WTC11 (cell line): Measurements from ENCODE around the gene SLC7A4. TPM values are rescaled to one million over a fixed set of nuclear protein-coding genes. Genes with fewer than 3 reads are reported as not detected.

ENCODE experiments used
- ATAC-seq: fragments of 200-7000 bp; cut with Tn5 transposase; 2 replicates; pipeline ENCODE4 v1.10.0; 2021; ENCODE audit warnings: mild to moderate bottlenecking, moderate library complexity
- CTCF ChIA-PET: fragments of 300-600 bp; sonication (Branson Sonifier 250); formaldehyde crosslinking; loops from one replicate; lab custom pipeline; 2021; ENCODE audit warnings: antibody characterized with exemption; lab: Charles Lee
- POLR2A ChIA-PET: fragments of 350-600 bp; sonication (Branson Sonifier 250); formaldehyde crosslinking; loops from one replicate; lab custom pipeline; 2021; ENCODE audit warnings: antibody characterized with exemption; lab: Charles Lee
- DNase-seq: peaks from one replicate; pipeline ENCODE4 v3.0.0; 2021; ENCODE audit warnings: low spot score
- H3K27ac Mint-ChIP-seq: 2 replicates; pipeline ENCODE4 v1.8.0; 2021; ENCODE audit warnings: mixed read lengths
- H3K27me3 Mint-ChIP-seq: 2 replicates; pipeline ENCODE4 v1.8.0; 2021; ENCODE audit warnings: low read depth, mild to moderate bottlenecking, moderate library complexity, mixed read lengths
- H3K36me3 Mint-ChIP-seq: 2 replicates; pipeline ENCODE4 v1.8.0; 2021; ENCODE audit warnings: mixed read lengths
- H3K4me1 Mint-ChIP-seq: 2 replicates; pipeline ENCODE4 v1.8.0; 2022; ENCODE audit warnings: mixed read lengths
- H3K4me3 Mint-ChIP-seq: 2 replicates; pipeline ENCODE4 v1.8.0; 2021; ENCODE audit warnings: mild to moderate bottlenecking, moderate library complexity, mixed read lengths
- H3K9me3 Mint-ChIP-seq: 2 replicates; pipeline ENCODE4 v1.8.0; 2021; ENCODE audit warnings: mixed read lengths
- E2F5 ChIP-seq: sonication (generic); formaldehyde crosslinking; IDR thresholded peaks from 2 replicates; pipeline ENCODE4 v1.8.1; 2022; ENCODE audit warnings: mild to moderate bottlenecking, moderate library complexity, missing genetic modification reagents
- HMGA2 ChIP-seq: fragments of 250-450 bp; sonication (Bioruptor Pico); IDR thresholded peaks from 2 replicates; pipeline ENCODE4 v1.4.0; 2021; ENCODE audit warnings: mild to moderate bottlenecking, moderate library complexity
- JUN ChIP-seq: sonication (generic); formaldehyde crosslinking; IDR thresholded peaks from 2 replicates; pipeline ENCODE4 v1.8.0; 2023; ENCODE audit warnings: mild to moderate bottlenecking, missing genetic modification reagents
- MAX ChIP-seq: sonication (generic); formaldehyde crosslinking; IDR thresholded peaks from 2 replicates; pipeline ENCODE4 v1.8.0; 2022; ENCODE audit warnings: mild to moderate bottlenecking, missing genetic modification reagents
- NFYB ChIP-seq: sonication (generic); formaldehyde crosslinking; conservative IDR thresholded peaks from 2 replicates; pipeline ENCODE4 v1.8.0; 2022; ENCODE audit warnings: low read depth, missing genetic modification reagents
- PRRX2 ChIP-seq: fragments of 250-450 bp; sonication (Bioruptor Pico); IDR thresholded peaks from 2 replicates; pipeline ENCODE4 v1.8.0; 2021; ENCODE audit warnings: mild to moderate bottlenecking
- STAT6 ChIP-seq: sonication (generic); formaldehyde crosslinking; conservative IDR thresholded peaks from 2 replicates; pipeline ENCODE4 v1.8.1; 2023; ENCODE audit warnings: mild to moderate bottlenecking, low read depth, missing genetic modification reagents, moderate library complexity
- TEAD1 ChIP-seq: sonication (generic); formaldehyde crosslinking; IDR thresholded peaks from 2 replicates; pipeline ENCODE4 v1.8.0; 2022; ENCODE audit warnings: mild to moderate bottlenecking, missing genetic modification reagents
- TP53 ChIP-seq: sonication (generic); formaldehyde crosslinking; IDR thresholded peaks from 2 replicates; pipeline ENCODE4 v1.8.1; 2023; ENCODE audit warnings: mild to moderate bottlenecking, missing genetic modification reagents
- ZNF425 ChIP-seq: fragments of 250-450 bp; sonication (Bioruptor Pico); conservative IDR thresholded peaks from 2 replicates; pipeline ENCODE4 v1.9.0; 2021; ENCODE audit warnings: mild to moderate bottlenecking
- total RNA-seq: library from RNA; stranded (reverse); gene quantifications from 3 replicates; pipeline ENCODE4 v1.2.3, GENCODE V29; 2021
- TF ChIP-seq, protein P1 (sequence below): sonication (generic); formaldehyde crosslinking; IDR thresholded peaks from 2 replicates; pipeline ENCODE4 v1.8.0; 2022; ENCODE audit warnings: missing genetic modification reagents
- TF ChIP-seq, protein P2 (sequence below): sonication (generic); formaldehyde crosslinking; IDR thresholded peaks from 2 replicates; pipeline ENCODE4 v1.8.1; 2022; ENCODE audit warnings: mild to moderate bottlenecking, missing genetic modification reagents, moderate library complexity, borderline replicate concordance
- TF ChIP-seq, protein P3 (sequence below): sonication (generic); formaldehyde crosslinking; conservative IDR thresholded peaks from 2 replicates; pipeline ENCODE4 v1.8.1; 2022; ENCODE audit warnings: mild to moderate bottlenecking, missing genetic modification reagents
- TF ChIP-seq, protein P4 (sequence below): sonication (generic); formaldehyde crosslinking; IDR thresholded peaks from 2 replicates; pipeline ENCODE4 v1.8.1; 2022; ENCODE audit warnings: missing genetic modification reagents, borderline replicate concordance
- TF ChIP-seq, protein P5 (sequence below): fragments of 200-600 bp; IDR thresholded peaks from 2 replicates; pipeline ENCODE4 v1.8.0; 2022; ENCODE audit warnings: antibody characterized with exemption
- TF ChIP-seq, protein P6 (sequence below): sonication (generic); formaldehyde crosslinking; IDR thresholded peaks from 2 replicates; pipeline ENCODE4 v1.8.1; 2023; ENCODE audit warnings: mild to moderate bottlenecking, missing genetic modification reagents, moderate library complexity

The SLC7A4 gene
- total RNA-seq, 1 experiment from 2014 or later, result 0.37 TPM

DNA sequence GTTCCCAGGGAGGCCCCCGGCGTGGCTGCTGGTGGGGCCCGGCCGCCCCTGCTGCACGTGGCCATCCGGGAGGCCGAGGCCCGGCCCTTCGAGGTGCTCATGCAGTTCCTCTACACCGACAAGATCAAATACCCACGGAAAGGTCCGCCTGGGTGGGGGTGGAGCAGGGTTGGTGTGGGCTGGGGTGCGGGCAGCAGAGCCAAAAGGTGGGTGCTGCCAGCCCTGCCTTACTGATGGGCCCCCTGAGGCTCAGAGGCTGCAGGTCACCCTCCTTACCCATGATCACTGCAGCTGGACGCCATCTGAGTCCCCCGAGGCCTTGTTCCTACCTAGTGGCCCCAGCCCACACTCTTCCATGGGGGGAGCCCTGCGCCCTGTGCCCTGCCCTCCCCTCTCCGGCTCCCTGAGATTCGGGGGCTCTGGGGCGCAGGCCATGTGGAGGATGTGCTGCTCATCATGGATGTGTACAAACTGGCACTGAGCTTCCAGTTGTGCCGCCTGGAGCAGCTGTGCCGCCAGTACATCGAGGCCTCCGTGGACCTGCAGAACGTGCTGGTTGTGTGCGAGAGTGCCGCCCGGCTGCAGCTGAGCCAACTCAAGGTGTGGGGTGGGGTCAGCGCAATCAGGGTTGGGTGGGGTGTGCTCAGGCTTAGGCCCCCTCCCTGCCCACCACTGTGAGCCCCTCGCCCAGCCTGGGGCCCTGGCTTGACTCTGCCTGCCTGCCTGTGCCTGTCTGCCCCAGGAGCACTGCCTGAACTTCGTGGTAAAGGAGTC lies 38.0 kb downstream of the SLC7A4 start:
- Mint-ChIP-seq H3K9me3 (no peaks in the 10 kb centered on the region), H3K4me1 (no peaks in the 10 kb centered on the region), H3K4me3 (no peak overlapping the region), H3K36me3 (no peaks in the 10 kb centered on the region), H3K27me3 (no peaks in the 10 kb centered on the region), H3K27ac (no peak overlapping the region)
- no peak for DNase-seq
- POLR2A ChIA-PET, result no interaction called here
- ATAC-seq, result no peak
- TF ChIP-seq HMGA2 (no peak), PRRX2 (CRISPR knock-in tag) (no peak), STAT6 (CRISPR knock-in tag) (no peak), ZNF425 (no peak), NFYB (CRISPR knock-in tag) (no peak), MAX (CRISPR knock-in tag) (no peak), TP53 (CRISPR knock-in tag) (no peak), E2F5 (CRISPR knock-in tag) (no peak), TEAD1 (CRISPR knock-in tag) (no peak), JUN (CRISPR knock-in tag) (no peak)
- TF ChIP-seq, protein P1, sequence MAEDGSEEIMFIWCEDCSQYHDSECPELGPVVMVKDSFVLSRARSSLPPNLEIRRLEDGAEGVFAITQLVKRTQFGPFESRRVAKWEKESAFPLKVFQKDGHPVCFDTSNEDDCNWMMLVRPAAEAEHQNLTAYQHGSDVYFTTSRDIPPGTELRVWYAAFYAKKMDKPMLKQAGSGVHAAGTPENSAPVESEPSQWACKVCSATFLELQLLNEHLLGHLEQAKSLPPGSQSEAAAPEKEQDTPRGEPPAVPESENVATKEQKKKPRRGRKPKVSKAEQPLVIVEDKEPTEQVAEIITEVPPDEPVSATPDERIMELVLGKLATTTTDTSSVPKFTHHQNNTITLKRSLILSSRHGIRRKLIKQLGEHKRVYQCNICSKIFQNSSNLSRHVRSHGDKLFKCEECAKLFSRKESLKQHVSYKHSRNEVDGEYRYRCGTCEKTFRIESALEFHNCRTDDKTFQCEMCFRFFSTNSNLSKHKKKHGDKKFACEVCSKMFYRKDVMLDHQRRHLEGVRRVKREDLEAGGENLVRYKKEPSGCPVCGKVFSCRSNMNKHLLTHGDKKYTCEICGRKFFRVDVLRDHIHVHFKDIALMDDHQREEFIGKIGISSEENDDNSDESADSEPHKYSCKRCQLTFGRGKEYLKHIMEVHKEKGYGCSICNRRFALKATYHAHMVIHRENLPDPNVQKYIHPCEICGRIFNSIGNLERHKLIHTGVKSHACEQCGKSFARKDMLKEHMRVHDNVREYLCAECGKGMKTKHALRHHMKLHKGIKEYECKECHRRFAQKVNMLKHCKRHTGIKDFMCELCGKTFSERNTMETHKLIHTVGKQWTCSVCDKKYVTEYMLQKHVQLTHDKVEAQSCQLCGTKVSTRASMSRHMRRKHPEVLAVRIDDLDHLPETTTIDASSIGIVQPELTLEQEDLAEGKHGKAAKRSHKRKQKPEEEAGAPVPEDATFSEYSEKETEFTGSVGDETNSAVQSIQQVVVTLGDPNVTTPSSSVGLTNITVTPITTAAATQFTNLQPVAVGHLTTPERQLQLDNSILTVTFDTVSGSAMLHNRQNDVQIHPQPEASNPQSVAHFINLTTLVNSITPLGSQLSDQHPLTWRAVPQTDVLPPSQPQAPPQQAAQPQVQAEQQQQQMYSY (CRISPR knock-in tag), result no peak
- TF ChIP-seq, protein P2, sequence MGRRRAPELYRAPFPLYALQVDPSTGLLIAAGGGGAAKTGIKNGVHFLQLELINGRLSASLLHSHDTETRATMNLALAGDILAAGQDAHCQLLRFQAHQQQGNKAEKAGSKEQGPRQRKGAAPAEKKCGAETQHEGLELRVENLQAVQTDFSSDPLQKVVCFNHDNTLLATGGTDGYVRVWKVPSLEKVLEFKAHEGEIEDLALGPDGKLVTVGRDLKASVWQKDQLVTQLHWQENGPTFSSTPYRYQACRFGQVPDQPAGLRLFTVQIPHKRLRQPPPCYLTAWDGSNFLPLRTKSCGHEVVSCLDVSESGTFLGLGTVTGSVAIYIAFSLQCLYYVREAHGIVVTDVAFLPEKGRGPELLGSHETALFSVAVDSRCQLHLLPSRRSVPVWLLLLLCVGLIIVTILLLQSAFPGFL (CRISPR knock-in tag), result no peak
- TF ChIP-seq, protein P3, sequence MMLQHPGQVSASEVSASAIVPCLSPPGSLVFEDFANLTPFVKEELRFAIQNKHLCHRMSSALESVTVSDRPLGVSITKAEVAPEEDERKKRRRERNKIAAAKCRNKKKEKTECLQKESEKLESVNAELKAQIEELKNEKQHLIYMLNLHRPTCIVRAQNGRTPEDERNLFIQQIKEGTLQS (CRISPR knock-in tag), result no peak
- TF ChIP-seq, protein P4, sequence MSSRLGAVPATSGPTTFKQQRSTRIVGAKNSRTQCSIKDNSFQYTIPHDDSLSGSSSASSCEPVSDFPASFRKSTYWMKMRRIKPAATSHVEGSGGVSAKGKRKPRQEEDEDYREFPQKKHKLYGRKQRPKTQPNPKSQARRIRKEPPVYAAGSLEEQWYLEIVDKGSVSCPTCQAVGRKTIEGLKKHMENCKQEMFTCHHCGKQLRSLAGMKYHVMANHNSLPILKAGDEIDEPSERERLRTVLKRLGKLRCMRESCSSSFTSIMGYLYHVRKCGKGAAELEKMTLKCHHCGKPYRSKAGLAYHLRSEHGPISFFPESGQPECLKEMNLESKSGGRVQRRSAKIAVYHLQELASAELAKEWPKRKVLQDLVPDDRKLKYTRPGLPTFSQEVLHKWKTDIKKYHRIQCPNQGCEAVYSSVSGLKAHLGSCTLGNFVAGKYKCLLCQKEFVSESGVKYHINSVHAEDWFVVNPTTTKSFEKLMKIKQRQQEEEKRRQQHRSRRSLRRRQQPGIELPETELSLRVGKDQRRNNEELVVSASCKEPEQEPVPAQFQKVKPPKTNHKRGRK (CRISPR knock-in tag), result no peak
- TF ChIP-seq, protein P5, sequence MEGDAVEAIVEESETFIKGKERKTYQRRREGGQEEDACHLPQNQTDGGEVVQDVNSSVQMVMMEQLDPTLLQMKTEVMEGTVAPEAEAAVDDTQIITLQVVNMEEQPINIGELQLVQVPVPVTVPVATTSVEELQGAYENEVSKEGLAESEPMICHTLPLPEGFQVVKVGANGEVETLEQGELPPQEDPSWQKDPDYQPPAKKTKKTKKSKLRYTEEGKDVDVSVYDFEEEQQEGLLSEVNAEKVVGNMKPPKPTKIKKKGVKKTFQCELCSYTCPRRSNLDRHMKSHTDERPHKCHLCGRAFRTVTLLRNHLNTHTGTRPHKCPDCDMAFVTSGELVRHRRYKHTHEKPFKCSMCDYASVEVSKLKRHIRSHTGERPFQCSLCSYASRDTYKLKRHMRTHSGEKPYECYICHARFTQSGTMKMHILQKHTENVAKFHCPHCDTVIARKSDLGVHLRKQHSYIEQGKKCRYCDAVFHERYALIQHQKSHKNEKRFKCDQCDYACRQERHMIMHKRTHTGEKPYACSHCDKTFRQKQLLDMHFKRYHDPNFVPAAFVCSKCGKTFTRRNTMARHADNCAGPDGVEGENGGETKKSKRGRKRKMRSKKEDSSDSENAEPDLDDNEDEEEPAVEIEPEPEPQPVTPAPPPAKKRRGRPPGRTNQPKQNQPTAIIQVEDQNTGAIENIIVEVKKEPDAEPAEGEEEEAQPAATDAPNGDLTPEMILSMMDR, result no peak
- TF ChIP-seq, protein P6, sequence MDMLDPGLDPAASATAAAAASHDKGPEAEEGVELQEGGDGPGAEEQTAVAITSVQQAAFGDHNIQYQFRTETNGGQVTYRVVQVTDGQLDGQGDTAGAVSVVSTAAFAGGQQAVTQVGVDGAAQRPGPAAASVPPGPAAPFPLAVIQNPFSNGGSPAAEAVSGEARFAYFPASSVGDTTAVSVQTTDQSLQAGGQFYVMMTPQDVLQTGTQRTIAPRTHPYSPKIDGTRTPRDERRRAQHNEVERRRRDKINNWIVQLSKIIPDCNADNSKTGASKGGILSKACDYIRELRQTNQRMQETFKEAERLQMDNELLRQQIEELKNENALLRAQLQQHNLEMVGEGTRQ, result no peak
- TF ChIP-seq, all 79 proteins: peak for 0
- CTCF ChIA-PET, result interaction anchor here (1.3 kb wide), 1 partner anchor 12 kb away, joined by 3 read pairs; the partner anchor contains the start of gene LZTR1
